Fibroblast of skin of scalp (primary cell): ENCODE results near the gene CARD19.

Experiments
- DNase-seq: peaks from one replicate; pipeline ENCODE4 v3.0.0-alpha.2; 2013

CARD19 gene

DNA sequence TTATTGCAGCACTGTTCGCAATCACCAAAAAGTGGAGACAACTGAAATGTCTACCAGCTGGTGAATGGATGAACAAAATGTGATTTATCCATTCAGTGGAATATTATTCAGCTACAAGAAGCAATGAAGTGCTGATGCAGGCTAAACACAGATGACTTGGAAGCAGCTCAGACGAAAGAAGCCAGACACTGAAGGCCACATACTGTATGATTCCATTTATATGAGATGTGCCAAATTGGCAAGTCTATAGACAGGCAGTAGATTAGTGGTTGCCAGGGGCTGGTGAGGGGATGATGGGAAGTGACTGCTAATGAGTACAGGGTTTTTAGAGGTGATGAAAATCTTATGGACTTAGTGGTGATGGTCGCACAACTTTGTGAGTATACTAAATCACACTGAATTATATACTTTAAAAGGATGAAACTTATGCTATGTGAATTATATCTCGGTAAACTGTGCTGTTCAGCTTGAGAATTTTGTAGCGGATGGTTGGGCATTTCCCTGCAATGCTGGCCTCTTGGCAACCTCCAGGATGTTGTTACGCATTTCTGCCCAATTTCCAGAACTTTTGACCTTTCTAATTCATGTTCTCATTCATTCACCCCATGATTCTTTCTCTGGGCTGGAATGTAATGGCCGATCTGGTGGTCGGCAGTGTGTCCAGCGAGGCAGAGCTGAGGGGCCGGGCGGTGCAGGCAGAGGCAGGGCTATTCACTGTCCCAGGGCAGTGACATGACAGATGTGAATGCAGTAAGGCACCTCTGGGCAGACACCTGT, 66.0 kb downstream of the CARD19 start:
- no peak for DNase-seq
